HFFc6 (cell line): ENCODE measurements around the gene ANKEF1. TPM values are rescaled to one million over a fixed set of nuclear protein-coding genes. Genes with fewer than 3 reads are reported as not detected.

Experiments used
- DNase-seq: peaks from one replicate; pipeline ENCODE4 v3.0.0-alpha.2; 2018
- H3K27ac Mint-ChIP-seq: 2 replicates; pipeline ENCODE4 v1.8.0; 2020; ENCODE audit warnings: mild to moderate bottlenecking, mixed read lengths
- H3K27me3 Mint-ChIP-seq: 2 replicates; pipeline ENCODE4 v1.8.0; 2021; ENCODE audit warnings: mild to moderate bottlenecking, moderate library complexity, mixed read lengths; ENCODE audit not compliant: insufficient read depth
- H3K36me3 Mint-ChIP-seq: 2 replicates; pipeline ENCODE4 v1.8.0; 2021; ENCODE audit warnings: low read depth, mixed read lengths
- H3K4me1 Mint-ChIP-seq: 2 replicates; pipeline ENCODE4 v1.8.0; 2020; ENCODE audit warnings: low read depth, mixed read lengths
- H3K4me3 Mint-ChIP-seq: 2 replicates; pipeline ENCODE4 v1.8.0; 2020; ENCODE audit warnings: mild to moderate bottlenecking, moderate library complexity, mixed read lengths
- H3K9me3 Mint-ChIP-seq: 2 replicates; pipeline ENCODE4 v1.8.0; 2020; ENCODE audit warnings: mild to moderate bottlenecking, mixed read lengths
- total RNA-seq, 6 experiments: library from RNA; stranded (reverse); fragmentation: NEBNext Ultra II Directional; extraction: Animal tissue kit (Norgen Biotek cat#: 25700); gene quantifications; 2 replicates in 1 of 6; 3 replicates in 5 of 6; pipeline ENCODE4 v1.2.3, GENCODE V29; 2021
- TF ChIP-seq, protein P1 (sequence below): fragments of 200-600 bp; sonication (generic); IDR thresholded peaks from 2 replicates; pipeline ENCODE4 v1.5.0; 2021; ENCODE audit warnings: antibody characterized with exemption, mild to moderate bottlenecking

ANKEF1 gene
- total RNA-seq, 6 experiments from 2014 or later: not detected

DNA sequence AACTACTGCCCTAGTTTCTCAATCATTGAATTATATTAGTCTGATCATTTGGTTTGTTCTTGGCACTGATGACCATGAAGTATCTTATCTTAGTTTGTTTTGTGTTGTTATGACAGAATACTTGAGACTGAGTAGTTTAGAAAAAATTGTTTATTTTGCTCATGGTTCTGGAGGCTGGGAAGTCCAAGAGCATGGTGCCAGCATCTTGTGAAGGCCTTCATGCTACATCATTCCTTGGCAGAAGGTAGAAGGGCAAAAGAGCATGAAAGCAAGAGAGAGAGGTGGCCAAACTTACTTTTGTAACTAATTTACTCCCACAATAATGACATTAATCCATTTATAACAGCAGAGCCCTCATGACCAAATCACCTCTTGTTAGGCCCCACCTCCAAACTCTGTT is 40.1 kb upstream of the ANKEF1 start:
- Mint-ChIP-seq H3K27ac (no peak overlapping the region), H3K27me3 (peaks cover 4% of the 10 kb centered on the region; the same call in 1 of the 2 replicates), H3K4me1 (no peaks in the 10 kb centered on the region), H3K9me3 (peaks cover 4% of the 10 kb centered on the region; the same call in 1 of the 2 replicates), H3K4me3 (no peak overlapping the region), H3K36me3 (no peaks in the 10 kb centered on the region)
- TF ChIP-seq, protein P1, sequence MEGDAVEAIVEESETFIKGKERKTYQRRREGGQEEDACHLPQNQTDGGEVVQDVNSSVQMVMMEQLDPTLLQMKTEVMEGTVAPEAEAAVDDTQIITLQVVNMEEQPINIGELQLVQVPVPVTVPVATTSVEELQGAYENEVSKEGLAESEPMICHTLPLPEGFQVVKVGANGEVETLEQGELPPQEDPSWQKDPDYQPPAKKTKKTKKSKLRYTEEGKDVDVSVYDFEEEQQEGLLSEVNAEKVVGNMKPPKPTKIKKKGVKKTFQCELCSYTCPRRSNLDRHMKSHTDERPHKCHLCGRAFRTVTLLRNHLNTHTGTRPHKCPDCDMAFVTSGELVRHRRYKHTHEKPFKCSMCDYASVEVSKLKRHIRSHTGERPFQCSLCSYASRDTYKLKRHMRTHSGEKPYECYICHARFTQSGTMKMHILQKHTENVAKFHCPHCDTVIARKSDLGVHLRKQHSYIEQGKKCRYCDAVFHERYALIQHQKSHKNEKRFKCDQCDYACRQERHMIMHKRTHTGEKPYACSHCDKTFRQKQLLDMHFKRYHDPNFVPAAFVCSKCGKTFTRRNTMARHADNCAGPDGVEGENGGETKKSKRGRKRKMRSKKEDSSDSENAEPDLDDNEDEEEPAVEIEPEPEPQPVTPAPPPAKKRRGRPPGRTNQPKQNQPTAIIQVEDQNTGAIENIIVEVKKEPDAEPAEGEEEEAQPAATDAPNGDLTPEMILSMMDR: no peak
- DNase-seq: no peak

DNA sequence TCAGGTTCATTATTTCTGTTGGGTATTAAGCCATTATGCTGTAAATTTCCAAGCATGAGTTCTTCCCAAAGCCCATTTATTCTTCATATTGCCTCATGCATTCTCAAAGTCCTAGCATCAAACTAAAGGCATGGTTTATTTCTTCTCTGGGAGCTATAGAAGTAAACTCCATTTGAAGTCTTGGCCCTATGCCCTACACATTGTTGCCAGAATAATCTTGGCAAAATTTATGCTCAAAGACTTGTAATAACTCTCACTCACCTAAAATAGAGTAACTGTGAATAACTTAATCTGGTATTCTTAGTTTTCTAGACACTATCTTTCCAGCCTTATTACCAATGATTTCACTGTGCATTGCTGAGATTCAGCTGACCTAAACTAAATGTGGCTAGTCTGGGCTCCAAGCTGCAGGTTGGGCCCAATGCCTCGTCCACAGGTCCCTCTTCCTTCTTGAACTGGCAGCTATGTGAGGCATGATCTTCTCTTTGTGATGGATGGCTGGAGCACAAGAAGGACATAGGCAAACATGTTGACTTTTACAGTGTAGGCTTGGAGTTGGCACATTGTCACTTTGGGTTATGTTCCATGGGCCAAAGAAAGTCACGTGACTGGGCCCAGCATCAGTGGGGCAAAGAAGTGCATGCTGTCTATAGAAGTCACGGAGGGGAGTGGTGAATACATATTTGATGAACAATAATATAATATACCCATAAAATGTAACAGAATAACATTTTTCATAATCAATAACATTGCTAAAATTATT is 39.1 kb upstream of the ANKEF1 start:
- Mint-ChIP-seq H3K36me3 (no peaks in the 10 kb centered on the region), H3K27ac (no peak overlapping the region), H3K4me1 (no peaks in the 10 kb centered on the region), H3K27me3 (peaks cover 4% of the 10 kb centered on the region; the same call in 1 of the 2 replicates), H3K9me3 (peaks cover 4% of the 10 kb centered on the region; the same call in 1 of the 2 replicates), H3K4me3 (no peak overlapping the region)
- TF ChIP-seq, protein P1: no peak
- no peak for DNase-seq

DNA sequence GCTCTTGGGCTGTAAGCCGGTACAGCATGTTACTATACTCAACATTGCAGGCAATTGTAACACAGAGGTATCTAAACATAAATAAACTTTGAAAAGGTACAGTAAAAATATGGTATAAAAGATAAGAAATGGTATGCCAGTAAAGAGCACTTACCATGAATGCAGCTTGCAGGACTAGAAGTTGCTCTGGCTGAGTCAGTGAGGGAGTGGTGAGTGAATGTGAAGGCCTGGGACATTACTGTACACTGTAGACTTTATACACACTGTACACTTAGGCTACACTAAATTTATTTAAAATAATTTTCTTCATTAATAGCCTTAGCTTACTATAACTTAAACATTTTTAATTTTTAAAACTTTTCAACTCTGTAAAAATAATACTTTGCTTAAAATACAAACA is 37.8 kb upstream of the ANKEF1 start:
- Mint-ChIP-seq H3K4me1 (no peaks in the 10 kb centered on the region), H3K9me3 (peaks cover 4% of the 10 kb centered on the region; the same call in 1 of the 2 replicates), H3K36me3 (no peaks in the 10 kb centered on the region), H3K27me3 (peaks cover 4% of the 10 kb centered on the region; the same call in 1 of the 2 replicates), H3K27ac (no peak overlapping the region), H3K4me3 (no peak overlapping the region)
- TF ChIP-seq, protein P1: no peak
- no peak for DNase-seq

DNA sequence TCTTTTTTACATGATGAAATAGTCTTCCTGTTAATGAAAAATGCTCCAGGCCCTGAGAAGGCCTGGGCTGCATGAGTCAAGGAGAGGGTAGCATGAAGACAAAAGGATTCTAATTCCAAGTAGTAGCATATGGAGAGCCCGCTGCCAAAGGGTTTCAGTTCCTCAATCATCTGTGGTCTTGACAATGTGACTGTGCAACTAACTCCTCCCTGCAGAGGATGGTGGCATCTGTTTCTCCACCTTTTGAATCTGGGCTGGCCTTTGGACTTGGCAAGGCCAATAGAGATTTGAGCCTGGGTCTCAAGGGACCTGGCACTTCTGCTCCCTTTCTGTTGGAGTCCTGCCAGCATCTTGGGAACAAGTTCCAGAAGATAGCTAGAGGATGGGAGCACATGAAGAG is 35.1 kb upstream of the ANKEF1 start:
- TF ChIP-seq, protein P1: no peak
- DNase-seq: no peak
- H3K27ac Mint-ChIP-seq: no peak overlapping the region
- peaks cover 2% of the 10 kb centered on the region; the same call in 1 of the 2 replicates for H3K27me3 Mint-ChIP-seq
- H3K36me3 Mint-ChIP-seq: no peaks in the 10 kb centered on the region
- no peak overlapping the region for H3K4me3 Mint-ChIP-seq
- H3K9me3 Mint-ChIP-seq: peaks cover 2% of the 10 kb centered on the region; the same call in 1 of the 2 replicates
- H3K4me1 Mint-ChIP-seq: no peaks in the 10 kb centered on the region

DNA sequence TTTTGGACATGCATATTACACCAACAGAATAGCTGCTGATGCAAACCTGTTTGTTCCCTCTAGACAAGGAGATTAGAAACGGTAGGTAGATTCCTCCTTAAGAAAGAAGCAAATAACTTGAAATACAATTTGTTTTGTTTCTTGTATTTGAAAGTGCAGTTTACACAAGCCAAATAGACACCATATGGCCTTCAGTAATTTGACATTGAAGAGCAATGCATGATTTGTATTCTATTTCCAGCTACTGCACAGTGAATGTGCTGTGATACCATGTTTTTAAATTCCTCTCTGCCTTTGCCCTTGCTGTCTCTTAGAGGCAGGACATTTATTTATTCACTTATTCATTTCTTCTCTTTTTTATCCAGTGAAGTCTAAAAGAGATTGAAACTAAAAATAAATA is 31.9 kb upstream of the ANKEF1 start:
- no peaks in the 10 kb centered on the region for H3K36me3 Mint-ChIP-seq
- no peak overlapping the region for H3K27ac Mint-ChIP-seq

More for the DNA sequence above, 31.9 kb upstream of the ANKEF1 start:
- peaks cover 10% of the 10 kb centered on the region; the same call in 1 of the 2 replicates for H3K9me3 Mint-ChIP-seq
- TF ChIP-seq, protein P1: no peak
- H3K4me1 Mint-ChIP-seq: no peaks in the 10 kb centered on the region
- no peak overlapping the region for H3K4me3 Mint-ChIP-seq
- DNase-seq: no peak
- peaks cover 2% of the 10 kb centered on the region; the same call in 1 of the 2 replicates for H3K27me3 Mint-ChIP-seq
